Esophagus (tissue), 2 donors: Measurements from ENCODE around the gene XRCC1. TPM values are rescaled to one million over a fixed set of nuclear protein-coding genes. Genes with fewer than 3 reads are reported as not detected.

Experiments
- H3K27ac ChIP-seq, 2 donors: one replicate each; pipeline ENCODE4 v1.5.1; 2013; ENCODE audit warnings: low read depth in 2 of 2, mild to moderate bottlenecking in 2 of 2, inconsistent platforms in 1 of 2, low read length in 1 of 2, moderate library complexity in 1 of 2
- H3K27me3 ChIP-seq, 2 donors: one replicate each; pipeline ENCODE4 v1.6.1; 2013; ENCODE audit warnings: low read length in 2 of 2, control low read depth in 1 of 2, mild to moderate bottlenecking in 1 of 2; ENCODE audit not compliant: insufficient read depth in 2 of 2, control insufficient read depth in 1 of 2
- H3K36me3 ChIP-seq, 2 donors: one replicate each; pipeline ENCODE4 v1.6.1; 2013; ENCODE audit warnings: low read length in 1 of 2; ENCODE audit not compliant: control insufficient read depth in 2 of 2, insufficient read depth in 2 of 2
- H3K4me1 ChIP-seq, 2 donors: one replicate each; pipeline ENCODE4 v1.6.1; 2013; ENCODE audit warnings: low read length in 1 of 2; ENCODE audit not compliant: control insufficient read depth in 2 of 2, insufficient read depth in 2 of 2
- H3K4me3 ChIP-seq, 2 donors: one replicate each; pipeline ENCODE4 v1.5.1; 2013; ENCODE audit warnings: low read length in 2 of 2, mild to moderate bottlenecking in 2 of 2, low read depth in 1 of 2, moderate library complexity in 1 of 2
- H3K9me3 ChIP-seq, 2 donors: one replicate each; pipeline ENCODE4 v1.6.1; 2013; ENCODE audit warnings: mild to moderate bottlenecking in 2 of 2, low read depth in 1 of 2, low read length in 1 of 2, moderate library complexity in 1 of 2; ENCODE audit not compliant: control insufficient read depth in 2 of 2, insufficient read depth in 1 of 2
- WGBS, 2 donors: extraction: QIAGEN DNeasy Blood & Tissue Kit; methylation state at CpG; one replicate each; pipeline ENCODE4 v1.1.7; 2013; 5-methylcytosine and 5-hydroxymethylcytosine counted together
- polyA plus RNA-seq, 2 donors: library from polyadenylated mRNA; stranded (reverse); fragments of 200-250 nt; gene quantifications; one replicate each; pipeline ENCODE4 v1.2.3, GENCODE V29; 2013
- donor health status: healthy with polysubstance abuse.
- donor health status: Bipolar disorder and iron deficiency.

Gene XRCC1, protein sequence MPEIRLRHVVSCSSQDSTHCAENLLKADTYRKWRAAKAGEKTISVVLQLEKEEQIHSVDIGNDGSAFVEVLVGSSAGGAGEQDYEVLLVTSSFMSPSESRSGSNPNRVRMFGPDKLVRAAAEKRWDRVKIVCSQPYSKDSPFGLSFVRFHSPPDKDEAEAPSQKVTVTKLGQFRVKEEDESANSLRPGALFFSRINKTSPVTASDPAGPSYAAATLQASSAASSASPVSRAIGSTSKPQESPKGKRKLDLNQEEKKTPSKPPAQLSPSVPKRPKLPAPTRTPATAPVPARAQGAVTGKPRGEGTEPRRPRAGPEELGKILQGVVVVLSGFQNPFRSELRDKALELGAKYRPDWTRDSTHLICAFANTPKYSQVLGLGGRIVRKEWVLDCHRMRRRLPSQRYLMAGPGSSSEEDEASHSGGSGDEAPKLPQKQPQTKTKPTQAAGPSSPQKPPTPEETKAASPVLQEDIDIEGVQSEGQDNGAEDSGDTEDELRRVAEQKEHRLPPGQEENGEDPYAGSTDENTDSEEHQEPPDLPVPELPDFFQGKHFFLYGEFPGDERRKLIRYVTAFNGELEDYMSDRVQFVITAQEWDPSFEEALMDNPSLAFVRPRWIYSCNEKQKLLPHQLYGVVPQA
- 10 to 100 TPM; 13.7 to 14.4 TPM for polyA plus RNA-seq

DNA sequence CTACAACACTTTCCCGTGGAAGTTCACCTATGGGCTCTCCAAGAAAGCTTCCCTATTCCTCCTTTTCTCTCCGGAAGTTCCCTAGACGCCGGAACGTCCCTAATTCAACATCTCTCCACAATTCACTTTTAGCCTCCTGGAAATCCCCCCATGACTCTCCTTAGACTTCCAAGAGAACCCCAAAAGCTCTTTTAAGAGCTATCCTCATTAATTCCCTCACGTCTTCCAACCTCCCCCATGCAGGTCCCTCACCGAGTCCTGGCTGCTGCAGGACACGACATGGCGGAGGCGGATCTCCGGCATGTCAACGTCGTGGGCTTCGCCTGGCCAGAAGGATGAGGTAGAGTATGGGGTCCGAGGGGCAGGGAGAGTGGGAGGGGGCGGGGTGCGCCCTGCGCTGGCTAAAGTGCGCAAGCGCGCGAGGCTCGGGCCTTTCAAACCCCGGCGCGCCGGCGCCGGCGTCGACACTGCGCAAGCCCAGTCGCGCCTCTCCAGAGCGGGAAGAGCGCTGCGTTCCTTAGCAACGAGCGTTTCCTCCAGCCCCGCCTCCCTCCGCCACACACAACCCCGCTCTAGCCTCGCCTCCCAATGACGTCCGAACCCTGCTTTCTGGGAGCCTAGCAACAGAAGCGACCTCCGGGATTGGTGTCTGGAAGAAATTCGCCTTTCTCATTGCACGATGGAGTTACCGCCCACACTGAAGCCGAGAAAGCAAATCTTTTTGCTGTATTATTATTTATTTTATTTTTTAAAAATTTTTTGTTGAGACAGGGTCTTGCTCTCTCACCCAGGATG, at the start of gene XRCC1, which contains the start of gene PINLYP:
TSS of gene XRCC1 (minus strand) at position 372 of the 795 bp plus-strand sequence. CDS start at position 303, 69 bp downstream.
TSS of gene PINLYP (plus strand) at position 646 of the 795 bp plus-strand sequence. CDS start 1,391 bp downstream, outside the sequence.
- WGBS, 2 donors: 0% methylated on average over 51 of the region's 51 CpGs
- Histone ChIP-seq H3K4me3 (peak within 1 kb of the TSS; percentile 68 to 88), H3K27ac (peak within 1 kb of the TSS; percentile 77 to 84), H3K27me3 (no peaks in the 10 kb centered on the region), H3K4me1 (peaks cover 7 to 13% of the 10 kb centered on the region in 2 donors), H3K36me3 (peaks cover 0 to 2% of the 10 kb centered on the region in 2 donors), H3K9me3 (no peaks in the 10 kb centered on the region)

DNA sequence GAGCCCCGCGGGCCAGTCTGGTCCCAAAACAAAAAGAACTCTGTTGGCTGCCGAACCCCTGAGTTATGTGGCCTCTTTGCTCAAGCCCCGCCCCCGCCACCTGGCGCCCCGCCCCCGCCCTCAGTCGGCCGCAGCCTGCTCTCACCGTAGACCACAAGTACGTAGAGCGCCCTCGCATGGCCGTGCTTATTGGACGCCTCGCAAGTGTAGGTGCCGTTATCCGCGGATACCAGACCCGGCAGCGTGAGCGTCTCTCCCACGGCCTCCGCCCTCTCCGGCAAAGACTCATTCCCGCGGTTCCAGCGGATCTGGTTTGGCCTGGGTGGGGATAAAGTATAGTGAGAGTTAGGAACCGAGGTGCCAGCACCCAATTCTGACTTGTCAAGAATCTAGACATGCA, 49.6 kb upstream of the XRCC1 start:
- 28 to 38% methylated on average over 30 of the region's 30 CpGs for WGBS, 2 donors
- peak overlapping the region in 1 of 2 donors; percentile 59 for H3K27ac ChIP-seq
- no peaks in the 10 kb centered on the region for H3K9me3 ChIP-seq
- H3K4me3 ChIP-seq: no peak overlapping the region
- H3K27me3 ChIP-seq: no peaks in the 10 kb centered on the region
- H3K4me1 ChIP-seq: peaks cover 2 to 7% of the 10 kb centered on the region in 2 donors
- no peaks in the 10 kb centered on the region for H3K36me3 ChIP-seq

DNA sequence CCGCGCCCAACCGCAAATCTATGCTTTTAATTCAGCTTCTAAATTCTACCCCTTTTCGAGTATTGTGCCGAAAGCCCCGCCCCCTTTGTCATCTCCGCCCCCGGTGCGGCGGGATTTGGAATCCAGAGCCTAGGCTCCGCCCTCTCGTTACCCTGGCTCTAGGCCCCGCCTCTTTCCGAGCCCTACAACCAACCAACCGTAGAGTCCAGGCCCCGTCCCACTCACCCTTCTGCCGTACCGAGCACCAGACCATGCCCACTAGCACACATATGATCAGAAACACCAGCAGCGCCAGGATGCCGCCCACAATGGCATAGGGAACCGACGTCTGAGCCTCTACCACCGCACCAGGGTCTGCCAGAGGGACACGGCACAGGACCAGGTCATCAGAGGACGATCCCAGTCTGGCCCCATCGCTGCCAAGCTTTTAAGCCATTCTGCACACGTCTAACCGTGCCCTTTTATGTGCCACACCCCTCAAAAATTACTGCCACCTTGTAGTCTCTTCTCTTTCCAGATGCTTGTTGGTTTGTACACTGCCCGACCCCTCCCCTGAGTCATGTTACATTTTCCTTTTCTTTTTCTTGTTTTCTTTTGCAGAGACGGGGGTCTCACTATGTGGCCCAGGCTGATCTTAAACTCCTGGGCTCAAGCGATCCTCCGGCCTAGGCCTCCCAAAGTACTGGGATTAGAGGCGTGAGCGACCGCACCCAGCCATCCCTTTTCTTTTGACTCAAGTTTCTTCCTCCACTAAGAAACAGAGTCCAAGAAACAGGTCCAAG, 48.8 kb upstream of the XRCC1 start:
- 85 to 86% methylated on average over 35 of the region's 35 CpGs for WGBS, 2 donors
- no peaks in the 10 kb centered on the region for H3K36me3 ChIP-seq
- no peaks in the 10 kb centered on the region for H3K27me3 ChIP-seq
- no peak overlapping the region for H3K4me3 ChIP-seq
- no peaks in the 10 kb centered on the region for H3K9me3 ChIP-seq
- peaks cover 4 to 7% of the 10 kb centered on the region in 2 donors for H3K4me1 ChIP-seq
- no peak overlapping the region for H3K27ac ChIP-seq

DNA sequence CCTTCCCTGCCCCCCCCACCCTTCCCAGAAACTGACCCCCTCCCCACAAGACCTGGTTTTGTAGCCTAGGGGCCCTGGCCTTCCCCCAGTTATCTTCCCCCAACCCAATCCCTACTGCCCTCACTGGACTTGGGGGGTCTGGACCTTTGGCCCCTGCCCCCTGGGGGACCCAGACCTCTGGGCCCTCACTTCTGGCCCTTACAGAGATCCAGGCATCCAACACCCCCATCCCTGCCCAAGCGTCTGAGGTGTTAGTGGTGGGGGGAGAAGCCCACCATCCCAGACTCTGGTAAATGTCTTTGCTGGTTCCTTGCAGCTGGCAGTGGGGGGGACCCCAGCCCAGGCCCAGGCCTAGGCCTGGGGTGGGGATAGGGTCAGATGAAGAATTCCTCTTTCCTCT, 47.6 kb upstream of the XRCC1 start:
- Histone ChIP-seq H3K27ac (no peak overlapping the region), H3K4me1 (peaks cover 6 to 7% of the 10 kb centered on the region in 2 donors), H3K4me3 (no peak overlapping the region), H3K27me3 (no peaks in the 10 kb centered on the region), H3K36me3 (no peaks in the 10 kb centered on the region), H3K9me3 (no peaks in the 10 kb centered on the region)
- WGBS, 2 donors: 71 to 89% methylated on average over 1 of the region's 1 CpG

DNA sequence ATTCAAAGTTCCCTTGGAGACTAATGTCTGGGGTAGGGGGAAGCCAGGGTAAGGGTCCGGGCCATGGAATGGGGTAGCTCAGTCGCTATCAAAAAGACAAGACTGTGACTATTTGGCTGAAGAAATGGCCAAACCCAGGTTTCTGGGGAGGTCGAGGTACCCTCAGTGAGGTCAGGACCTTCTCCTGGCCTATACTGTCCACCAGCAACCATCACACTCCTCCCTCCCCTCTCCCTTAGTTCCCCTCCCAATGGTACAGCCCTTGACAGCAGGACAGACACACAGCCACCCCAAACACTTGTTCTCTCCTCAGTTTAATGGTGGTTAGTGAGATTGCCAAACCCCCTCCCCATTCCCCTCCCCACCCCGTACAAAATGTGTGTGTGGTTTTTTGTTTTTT, 46.7 kb upstream of the XRCC1 start:
- Histone ChIP-seq H3K9me3 (no peaks in the 10 kb centered on the region), H3K27me3 (no peaks in the 10 kb centered on the region), H3K27ac (no peak overlapping the region), H3K4me1 (peaks cover 6 to 7% of the 10 kb centered on the region in 2 donors), H3K4me3 (no peak overlapping the region), H3K36me3 (no peaks in the 10 kb centered on the region)
- 49 to 70% methylated on average over 4 of the region's 4 CpGs for WGBS, 2 donors

DNA sequence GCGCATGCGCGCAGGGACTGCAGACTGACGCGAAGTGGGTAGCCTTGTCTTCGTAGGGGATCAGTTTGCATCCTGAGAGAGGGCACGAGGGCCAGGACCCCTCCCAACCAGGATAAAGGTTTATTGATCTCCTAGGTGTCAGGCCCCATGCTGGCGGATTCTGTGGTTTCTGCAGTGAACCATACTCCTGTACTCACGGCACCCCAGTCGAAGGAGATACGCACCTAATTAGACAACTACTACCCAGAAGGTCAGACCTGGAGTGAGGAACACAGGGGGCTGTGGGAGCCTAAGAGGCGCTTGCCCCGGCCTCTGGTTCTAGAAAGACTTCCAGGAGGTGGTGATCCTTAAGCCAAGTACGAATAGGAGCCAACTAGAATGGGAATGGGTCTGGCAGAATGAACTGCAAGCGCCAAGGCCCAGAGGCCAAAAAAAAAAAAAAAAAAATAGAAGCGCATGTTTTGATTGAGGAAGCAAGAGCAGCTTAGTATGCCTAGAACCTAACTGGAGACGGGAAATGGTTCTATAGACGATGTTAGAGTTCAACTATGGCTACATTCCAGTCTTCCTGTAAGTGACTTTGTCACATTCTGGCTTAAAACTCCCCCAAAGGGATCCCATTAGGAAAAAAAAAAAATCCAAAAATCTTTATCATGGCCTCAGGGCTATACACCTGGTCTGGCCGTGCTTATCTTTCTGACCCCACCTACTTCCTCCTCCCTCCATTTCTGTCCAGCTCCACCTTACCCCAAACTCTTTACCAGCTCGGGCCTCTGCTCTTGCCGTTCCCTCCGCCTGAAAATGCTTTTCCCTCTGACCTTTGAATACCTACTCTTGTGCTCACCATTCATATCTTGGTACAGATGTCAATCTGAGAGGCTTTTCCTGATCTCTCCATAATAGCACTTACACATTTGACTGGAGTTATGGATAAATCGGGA, 45.0 kb upstream of the XRCC1 start:
- H3K4me3 ChIP-seq: peak overlapping the region; percentile 69 to 76
- peak overlapping the region; percentile 90 for H3K27ac ChIP-seq
- no peaks in the 10 kb centered on the region for H3K27me3 ChIP-seq
- no peaks in the 10 kb centered on the region for H3K36me3 ChIP-seq
- peaks cover 6 to 7% of the 10 kb centered on the region in 2 donors for H3K4me1 ChIP-seq
- H3K9me3 ChIP-seq: no peaks in the 10 kb centered on the region
- 29 to 34% methylated on average over 23 of the region's 23 CpGs for WGBS, 2 donors

DNA sequence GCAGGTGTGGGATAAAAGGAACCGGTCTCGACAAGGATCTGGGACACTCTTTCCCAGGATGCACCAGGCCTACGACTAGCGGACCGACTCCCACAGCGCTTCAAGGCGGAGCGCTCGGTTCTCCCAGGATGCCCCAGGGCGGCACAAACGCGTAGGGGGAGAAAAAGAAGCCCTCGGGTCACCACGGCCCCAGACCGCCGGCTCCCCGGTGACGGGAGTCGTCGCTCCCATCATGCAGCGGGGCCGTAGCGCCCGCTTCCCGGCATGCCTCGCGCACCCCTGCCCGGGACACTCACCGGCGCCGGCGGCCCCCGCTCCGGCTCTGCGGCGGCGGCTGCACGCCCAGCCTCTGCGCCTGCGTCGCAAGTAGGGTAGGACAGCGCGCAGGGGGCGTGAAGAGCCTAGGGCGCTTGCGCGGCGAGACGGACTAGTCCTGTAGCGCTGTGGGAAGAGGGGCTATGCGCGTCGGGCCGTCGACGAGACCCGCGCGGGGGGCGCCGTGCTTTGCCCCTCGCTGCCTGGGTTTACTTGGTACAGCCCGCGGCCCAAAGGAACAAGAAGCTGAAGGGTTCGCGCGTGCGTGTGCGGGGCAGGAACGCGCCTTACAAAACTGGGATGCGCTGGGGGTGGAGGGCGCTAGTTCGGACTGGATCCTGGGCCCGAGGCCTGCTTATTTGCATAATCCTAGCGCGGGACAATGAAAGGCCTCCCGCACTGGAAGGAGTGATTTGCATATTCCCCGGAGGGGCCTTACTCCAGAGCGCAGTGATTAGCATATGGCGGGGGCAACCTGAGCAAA, 44.1 kb upstream of the XRCC1 start, which contains the start of gene ZNF428:
TSS of gene ZNF428 (minus strand) at position 368 of the 799 bp plus-strand sequence. CDS start 5,325 bp downstream, outside the sequence.
- no peaks in the 10 kb centered on the region for H3K36me3 ChIP-seq
- no peaks in the 10 kb centered on the region for H3K27me3 ChIP-seq
- no peaks in the 10 kb centered on the region for H3K9me3 ChIP-seq
- peaks cover 4 to 6% of the 10 kb centered on the region in 2 donors for H3K4me1 ChIP-seq
- H3K27ac ChIP-seq: peak within 1 kb of the TSS; percentile 90
- peak within 1 kb of the TSS; percentile 69 to 76 for H3K4me3 ChIP-seq
- 0 to 1% methylated on average over 61 to 81 of the region's 81 CpGs for WGBS, 2 donors

DNA sequence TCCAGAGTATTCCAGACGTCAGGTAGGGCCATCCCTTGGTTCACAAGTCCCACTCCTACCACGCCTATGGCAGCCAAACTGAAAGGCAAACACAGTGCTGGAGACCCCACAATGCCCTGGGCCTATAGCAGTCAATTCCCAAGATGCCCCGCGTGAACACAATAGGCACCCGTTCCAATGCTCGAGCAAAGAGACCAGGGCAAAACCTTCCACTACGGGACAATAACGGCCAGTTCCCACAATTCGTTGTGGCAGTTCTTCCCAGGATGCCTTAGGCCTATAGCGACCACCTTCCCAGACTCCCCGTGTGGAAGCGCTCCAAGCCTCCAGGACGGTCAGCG, 43.6 kb upstream of the XRCC1 start:
- Histone ChIP-seq H3K36me3 (peaks cover 0 to 4% of the 10 kb centered on the region in 2 donors), H3K4me1 (peaks cover 4 to 6% of the 10 kb centered on the region in 2 donors), H3K27me3 (no peaks in the 10 kb centered on the region), H3K27ac (peak overlapping the region; percentile 90), H3K4me3 (peak overlapping the region; percentile 69 to 76), H3K9me3 (no peaks in the 10 kb centered on the region)
- WGBS, 2 donors: 0 to 1% methylated on average over 14 of the region's 14 CpGs
